NCI-H146 (cell line): Measurements from ENCODE around the gene ZNF514.
A peak's percentile ranks its signal among the peaks of the same experiment; 100 is the strongest.

Experiments
- DNase-seq: peaks from one replicate; lab custom pipeline; 2025; lab: John Stamatoyannopoulos, UW

Gene ZNF514

DNA sequence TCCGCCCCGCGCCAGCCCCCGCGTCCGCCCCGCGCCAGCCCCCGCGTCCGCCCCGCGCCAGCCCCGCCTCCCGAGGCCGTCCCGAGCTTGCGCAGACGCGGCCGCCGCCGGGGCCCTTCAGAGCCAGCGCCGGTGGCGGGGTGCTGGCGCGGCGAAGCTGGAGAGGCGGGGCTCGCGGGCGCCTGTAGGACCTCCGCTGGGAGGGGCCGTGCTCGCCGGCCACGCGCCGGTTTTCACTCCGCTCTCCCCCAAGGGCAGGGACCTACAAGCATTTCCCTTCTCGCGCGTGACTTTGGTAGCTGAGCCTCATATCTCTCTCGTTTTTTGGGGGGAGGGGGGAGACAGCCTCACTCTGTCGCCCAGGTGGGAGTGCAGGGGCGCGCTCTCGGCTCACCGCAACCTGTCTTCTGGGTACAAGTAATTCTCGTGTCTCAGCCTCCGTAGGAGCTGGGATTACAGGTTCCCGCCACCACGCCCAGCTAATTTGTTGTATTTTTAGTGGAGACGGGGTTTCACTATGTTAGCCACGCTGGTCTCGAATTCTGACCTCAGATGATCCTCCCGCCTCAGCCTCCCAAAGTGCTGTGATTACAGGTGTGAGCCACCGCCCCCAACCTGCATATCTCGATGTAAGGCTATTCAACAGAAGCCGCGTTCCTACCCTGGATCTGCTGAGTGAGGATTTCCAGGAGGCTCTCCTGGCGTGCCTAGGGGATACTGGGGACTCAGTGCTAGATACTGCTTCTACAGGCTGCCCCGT lies at the start of gene ZNF514:
Gene ZNF514, minus strand, starts transcription at position 159 of the 760 bp plus-strand sequence. CDS start 6,595 bp downstream, outside the sequence.
- peak; percentile 79 for DNase-seq

GRCh38 chr2:95208106-95208505 lies 48.5 kb upstream of the ZNF514 start:
- no peak for DNase-seq

DNA sequence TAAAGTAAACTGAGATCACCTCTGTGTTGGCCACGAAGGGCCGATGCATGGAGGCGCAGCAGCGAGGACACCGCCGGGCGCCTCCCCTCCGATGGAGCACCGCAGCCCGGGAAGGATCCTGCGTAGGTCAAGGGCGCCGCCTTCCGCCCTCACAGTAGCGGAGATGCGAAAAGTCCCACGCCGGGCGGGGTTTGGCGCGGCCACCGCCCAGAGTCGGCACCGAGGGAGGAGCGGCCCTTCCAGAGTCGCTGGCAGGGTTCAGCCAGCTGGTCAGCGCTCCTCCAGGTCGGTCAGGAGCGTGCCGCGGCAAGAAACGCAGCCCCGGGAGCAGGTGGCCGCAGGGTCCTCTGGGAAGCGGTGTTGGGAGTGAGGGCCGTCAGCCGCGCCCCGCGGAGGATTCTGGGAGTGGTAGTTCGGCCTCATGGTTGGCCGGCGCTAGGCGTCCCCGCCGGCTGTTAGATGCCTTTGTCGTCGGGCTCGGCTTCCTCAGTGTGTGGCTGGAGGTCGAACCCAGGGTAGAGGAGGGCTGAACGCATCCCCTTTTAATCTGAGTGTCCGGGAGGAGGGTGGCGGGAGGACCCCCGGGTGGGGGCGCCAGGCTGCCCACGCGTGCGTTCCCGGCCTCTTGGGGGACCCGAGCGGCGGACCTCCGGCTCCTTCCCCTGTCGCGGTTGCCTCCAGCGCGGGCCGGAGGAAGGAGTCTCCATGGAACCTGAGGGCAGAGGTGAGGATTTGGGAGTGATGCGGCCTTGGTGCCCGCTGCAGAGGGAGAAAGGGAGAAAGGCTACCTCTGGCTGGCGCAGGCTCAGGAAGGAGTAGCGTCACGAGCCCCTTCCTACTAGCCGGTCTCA lies 47.7 kb upstream of the ZNF514 start, which contains the start of gene ZNF892:
Gene ZNF892, plus strand, starts transcription at position 411 of the 851 bp plus-strand sequence. Its CDS starts 295 bp downstream, at position 706.
- peak; percentile 96 for DNase-seq

DNA sequence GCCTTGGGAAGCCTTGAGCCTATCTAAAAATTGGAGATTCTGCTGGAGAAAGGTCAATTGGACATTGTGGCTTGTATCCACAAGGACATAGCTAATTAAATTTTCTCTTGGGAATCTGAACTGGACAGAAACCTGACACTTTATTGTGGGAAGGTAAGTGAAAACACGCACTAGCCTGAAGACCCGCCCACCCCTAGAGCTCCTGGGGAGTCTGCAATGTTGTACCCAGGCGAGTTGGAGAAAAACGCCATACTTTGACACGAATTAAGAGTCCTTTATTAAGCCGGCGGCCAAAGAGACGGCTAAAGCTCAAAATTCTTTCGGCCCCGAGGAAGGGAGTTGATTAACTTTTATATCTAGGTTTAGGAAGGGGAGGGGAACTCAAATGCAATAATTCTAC lies 46.4 kb upstream of the ZNF514 start:
- DNase-seq: peak; percentile 10

DNA sequence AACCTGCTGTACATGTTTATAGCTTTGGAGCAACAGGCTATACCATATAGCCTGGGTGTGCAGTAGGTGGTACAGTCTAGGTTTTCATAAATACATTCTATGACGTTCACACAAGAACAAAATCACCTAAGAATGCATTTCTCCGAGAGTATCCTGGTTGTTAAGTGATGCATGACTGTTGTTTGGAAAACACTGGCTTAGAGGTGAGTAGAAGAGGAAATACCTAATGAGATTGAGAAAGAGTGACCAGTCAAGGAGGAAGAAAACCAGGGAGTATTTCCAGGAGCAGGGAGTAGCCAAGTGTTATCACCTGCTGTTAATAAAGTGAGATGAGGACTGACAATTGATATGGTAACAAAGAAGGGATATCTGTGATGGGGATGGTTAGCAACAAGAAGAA lies 44.7 kb upstream of the ZNF514 start:
- no peak for DNase-seq

GRCh38 chr2:95203911-95204310 lies 44.3 kb upstream of the ZNF514 start:
- no peak for DNase-seq

- DNase-seq: peak; percentile 12
Observed at GRCh38 chr2:95192956-95193355, 33.3 kb upstream of the ZNF514 start.

DNA sequence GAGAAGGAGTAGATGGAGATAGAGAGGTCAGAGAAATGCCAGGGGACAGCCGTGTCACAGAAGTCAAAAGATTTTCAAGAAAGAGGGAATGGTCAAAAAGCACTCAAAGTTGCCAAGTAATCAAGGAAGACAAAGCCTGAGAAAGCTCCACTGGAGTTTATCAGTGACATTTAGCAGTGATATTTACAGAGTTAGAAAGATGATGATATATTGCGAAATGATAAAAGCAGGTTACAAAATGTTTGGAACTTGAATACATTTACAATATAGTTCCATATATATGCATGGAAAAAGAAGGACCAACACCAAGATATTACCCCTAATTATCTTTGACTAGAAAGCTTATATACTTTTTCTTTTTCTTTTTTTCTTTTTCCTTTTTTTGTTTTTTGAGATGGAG lies 26.3 kb upstream of the ZNF514 start:
- DNase-seq: no peak

DNA sequence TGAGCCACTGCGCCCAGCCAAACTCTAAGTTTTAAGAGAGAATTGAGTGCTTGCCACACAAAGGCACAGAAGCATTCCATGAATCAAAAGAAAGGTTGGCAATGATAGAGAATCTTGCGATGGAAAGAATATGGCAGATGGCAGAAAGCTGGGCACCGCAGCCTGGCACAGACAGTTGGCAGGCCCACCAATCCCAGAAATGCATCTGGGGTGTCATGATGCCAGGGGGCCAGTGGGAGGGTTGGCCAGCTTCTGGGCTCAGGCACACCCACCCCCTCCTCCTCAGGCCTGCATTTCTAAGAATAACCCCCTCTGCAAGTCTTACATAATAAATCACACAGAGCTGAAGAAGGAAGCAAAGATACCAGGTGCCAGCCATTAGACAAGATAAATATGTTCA lies 25.5 kb upstream of the ZNF514 start:
- no peak for DNase-seq

DNA sequence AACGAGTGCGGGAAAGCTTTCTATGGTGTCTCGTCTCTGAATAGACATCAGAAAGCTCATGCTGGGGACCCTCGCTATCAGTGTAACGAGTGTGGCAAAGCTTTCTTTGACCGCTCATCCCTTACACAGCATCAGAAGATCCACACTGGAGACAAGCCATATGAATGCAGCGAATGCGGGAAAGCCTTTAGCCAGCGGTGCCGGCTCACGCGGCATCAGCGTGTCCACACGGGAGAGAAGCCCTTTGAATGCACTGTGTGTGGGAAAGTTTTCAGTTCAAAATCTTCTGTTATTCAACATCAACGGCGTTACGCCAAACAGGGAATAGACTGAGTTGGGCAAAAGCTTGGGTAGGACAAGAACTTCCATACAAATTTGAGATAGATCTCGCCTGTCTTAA lies 22.1 kb upstream of the ZNF514 start:
- DNase-seq: no peak

- DNase-seq: no peak
Observed at GRCh38 chr2:95179451-95179850, 19.8 kb upstream of the ZNF514 start.

GRCh38 chr2:95174031-95174542 lies 14.4 kb upstream of the ZNF514 start:
- DNase-seq: no peak

DNA sequence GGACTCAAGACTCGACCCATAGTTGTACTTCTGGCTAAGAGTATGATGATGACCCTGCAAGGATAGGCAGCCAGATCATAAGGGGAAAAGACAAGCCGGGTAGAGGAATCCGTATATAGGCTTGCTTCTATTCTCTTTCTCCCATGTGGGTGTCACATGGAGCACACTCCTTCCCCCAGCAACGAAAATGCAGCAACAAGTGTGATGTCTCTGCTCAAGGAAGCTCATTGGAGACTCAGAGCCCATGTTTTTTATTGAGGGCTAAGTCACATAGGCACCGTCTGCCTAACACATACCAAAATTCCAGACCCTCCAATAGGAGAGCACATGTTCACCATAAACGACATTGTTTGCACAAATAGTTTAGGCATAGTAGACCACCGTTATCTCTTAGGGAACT lies 12.3 kb upstream of the ZNF514 start:
- no peak for DNase-seq

- no peak for DNase-seq
Observed at GRCh38 chr2:95166065-95166763, 6.6 kb upstream of the ZNF514 start.

DNA sequence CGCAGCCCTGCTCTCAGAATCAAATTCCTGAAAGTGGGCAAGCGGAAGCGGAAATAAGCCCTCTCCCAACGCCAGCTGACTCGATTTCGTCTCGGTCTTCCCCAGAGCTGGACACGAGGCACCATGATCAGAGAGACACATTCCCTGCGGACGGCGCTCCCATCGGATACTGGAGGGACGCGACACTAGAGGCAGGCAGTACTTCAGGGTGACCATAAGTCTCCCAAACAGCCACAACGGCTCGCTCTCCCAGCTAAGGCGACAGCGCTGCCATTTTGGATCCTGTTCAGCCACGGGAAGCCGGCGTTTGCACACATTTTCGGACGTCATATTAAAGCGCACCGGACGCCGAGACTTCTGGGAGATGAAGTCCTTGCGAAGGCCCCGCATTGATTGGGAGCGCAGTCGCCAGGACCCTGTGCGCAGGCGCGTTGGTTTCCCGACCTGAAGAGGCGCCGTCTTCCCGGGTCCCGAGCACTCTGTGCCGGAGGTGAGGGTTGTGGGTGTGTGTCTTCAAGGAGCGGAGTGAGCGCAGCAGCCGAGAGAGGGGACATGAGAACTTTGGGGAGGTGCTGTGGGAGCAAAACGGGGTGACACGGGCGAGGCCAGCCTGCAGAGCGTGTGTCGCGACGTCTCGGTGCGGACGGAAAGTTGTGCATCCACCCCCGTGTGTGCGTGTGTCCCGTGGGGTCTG lies 5.9 kb upstream of the ZNF514 start, which contains the start of gene ZNF2:
Gene ZNF2, plus strand, starts transcription at position 439 of the 694 bp plus-strand sequence. CDS start 10,418 bp downstream, outside the sequence.
- DNase-seq: peak; percentile 97

DNA sequence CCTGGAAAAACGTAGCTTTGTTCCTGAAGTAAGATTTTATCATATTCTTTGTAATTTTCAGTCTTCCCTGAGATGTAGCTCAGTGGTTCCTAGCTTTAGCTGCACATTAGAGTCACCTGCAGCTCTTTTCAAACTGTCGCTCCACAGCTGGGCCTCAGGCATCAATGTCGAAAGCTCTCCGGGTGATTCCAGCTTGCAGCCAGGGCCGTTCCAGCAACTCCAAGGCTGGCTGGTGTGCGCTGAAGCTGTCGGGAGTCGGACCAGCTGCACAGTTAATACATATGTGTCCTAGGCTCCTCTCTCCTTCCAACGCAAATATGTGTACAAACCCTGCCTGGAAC lies 5.4 kb upstream of the ZNF514 start:
- no peak for DNase-seq

GRCh38 chr2:95158891-95159619 lies 593 bp downstream of the ZNF514 start:
- DNase-seq: peak; percentile 78

DNA sequence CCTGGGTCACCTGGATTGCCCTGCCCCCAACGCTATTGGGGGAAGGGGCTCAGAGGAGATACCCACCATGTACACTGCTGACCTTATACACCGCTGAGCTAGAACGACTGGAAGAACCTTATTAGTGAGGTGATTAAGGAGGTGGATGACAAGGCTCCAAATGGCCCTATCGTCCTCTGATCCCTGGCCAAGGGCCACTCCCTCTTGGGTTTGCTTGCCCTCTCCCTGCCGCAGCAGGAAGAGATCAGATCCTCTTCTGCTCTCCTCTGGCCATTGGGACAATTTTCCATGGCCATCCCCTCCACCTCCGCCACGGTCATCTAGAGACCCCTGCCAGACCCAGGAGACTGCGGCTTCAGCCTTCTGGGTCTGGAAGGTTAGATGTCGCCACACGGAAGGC lies 1.2 kb downstream of the ZNF514 start:
- peak; percentile 44 for DNase-seq

GRCh38 chr2:95149397-95149984 lies 10.2 kb downstream of the ZNF514 start:
- no peak for DNase-seq

- no peak for DNase-seq
Observed at GRCh38 chr2:95143838-95144237, 15.8 kb downstream of the ZNF514 start.
